Suprapubic skin (tissue), 4 donors: ENCODE measurements around the gene WFIKKN2.

Experiments used
- EP300 ChIP-seq: sonication (generic); formaldehyde crosslinking; IDR thresholded peaks from one replicate; pipeline ENCODE4 v1.6.1; 2017; ENCODE audit warnings: antibody characterized with exemption
- POLR2A ChIP-seq, 2 donors: fragments of 450-650 bp; IDR thresholded peaks; one replicate each; pipeline ENCODE4 v1.6.1; 2017; ENCODE audit warnings: antibody characterized with exemption in 2 of 2, mild to moderate bottlenecking in 2 of 2, moderate library complexity in 2 of 2
- POLR2AphosphoS5 ChIP-seq, 3 donors: sonication (generic); formaldehyde crosslinking; IDR thresholded peaks; one replicate each; pipeline ENCODE4 v1.6.1; 2017; ENCODE audit warnings: antibody characterized with exemption in 3 of 3
- TF ChIP-seq, protein P1 (sequence below), 2 donors: fragments of 200-600 bp in 1 of 2; fragments of 450-650 bp in 1 of 2; sonication (generic) in 1 of 2; IDR thresholded peaks; one replicate each; pipeline ENCODE4 v1.5.1; 2016 to 2019; ENCODE audit warnings: antibody characterized with exemption in 2 of 2, mild to moderate bottlenecking in 1 of 2, moderate library complexity in 1 of 2

DNA sequence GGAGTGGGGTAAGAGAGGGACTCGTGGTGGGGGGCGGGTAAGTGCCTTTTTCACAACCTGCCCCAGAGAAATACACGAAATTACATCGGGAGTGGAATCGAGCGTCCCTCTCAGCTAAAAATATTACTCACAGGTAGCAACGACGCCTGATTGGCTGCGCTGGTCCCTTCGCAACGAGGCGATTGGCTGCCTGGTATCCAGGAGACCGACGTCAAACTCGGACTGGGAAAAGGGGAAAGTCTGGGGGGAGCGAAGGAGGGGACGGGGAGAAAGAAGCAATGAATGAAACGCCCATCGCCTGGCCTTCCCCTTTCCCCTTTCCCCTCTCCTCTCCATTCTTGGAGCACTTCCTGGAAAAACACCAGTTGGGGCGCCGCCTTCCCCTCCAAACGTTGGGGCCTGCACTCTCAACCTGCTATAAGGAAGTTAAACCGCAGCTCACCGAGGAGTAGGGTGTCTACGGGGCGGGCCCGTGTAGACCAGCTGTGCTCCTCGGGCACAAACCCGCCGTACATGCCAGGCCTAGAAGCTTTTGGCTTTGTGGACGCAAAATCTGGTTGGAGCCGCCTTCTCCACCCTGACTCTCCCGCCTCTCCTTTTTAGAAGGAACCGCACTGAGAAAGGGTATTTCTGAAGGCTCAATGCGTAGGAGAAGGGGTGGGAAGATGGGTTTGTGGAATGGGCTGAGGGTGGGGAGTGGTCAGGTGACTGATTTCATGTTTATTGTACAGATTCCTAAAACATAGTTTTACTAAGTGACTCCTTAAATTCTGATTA lies 32.2 kb downstream of the WFIKKN2 start:
- TF ChIP-seq, protein P1, sequence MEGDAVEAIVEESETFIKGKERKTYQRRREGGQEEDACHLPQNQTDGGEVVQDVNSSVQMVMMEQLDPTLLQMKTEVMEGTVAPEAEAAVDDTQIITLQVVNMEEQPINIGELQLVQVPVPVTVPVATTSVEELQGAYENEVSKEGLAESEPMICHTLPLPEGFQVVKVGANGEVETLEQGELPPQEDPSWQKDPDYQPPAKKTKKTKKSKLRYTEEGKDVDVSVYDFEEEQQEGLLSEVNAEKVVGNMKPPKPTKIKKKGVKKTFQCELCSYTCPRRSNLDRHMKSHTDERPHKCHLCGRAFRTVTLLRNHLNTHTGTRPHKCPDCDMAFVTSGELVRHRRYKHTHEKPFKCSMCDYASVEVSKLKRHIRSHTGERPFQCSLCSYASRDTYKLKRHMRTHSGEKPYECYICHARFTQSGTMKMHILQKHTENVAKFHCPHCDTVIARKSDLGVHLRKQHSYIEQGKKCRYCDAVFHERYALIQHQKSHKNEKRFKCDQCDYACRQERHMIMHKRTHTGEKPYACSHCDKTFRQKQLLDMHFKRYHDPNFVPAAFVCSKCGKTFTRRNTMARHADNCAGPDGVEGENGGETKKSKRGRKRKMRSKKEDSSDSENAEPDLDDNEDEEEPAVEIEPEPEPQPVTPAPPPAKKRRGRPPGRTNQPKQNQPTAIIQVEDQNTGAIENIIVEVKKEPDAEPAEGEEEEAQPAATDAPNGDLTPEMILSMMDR (IDR thresholded peaks at IDR 0.05) = no peak
- TF ChIP-seq EP300 (peak; percentile 13), POLR2A (IDR thresholded peaks at IDR 0.05) (peak in 1 of 2 donors; percentile 67), POLR2AphosphoS5 (IDR thresholded peaks at IDR 0.05) (peak in 2 of 3 donors; percentile 73 to 94)
